ENCODE data around the gene CAGE1.
"Not testable (repeated sequence)": the region's sequence is repeated elsewhere in the genome, so short reads cannot be mapped to it uniquely, and the experiment has no call there.

CAGE1 gene

GRCh38 chr6:7334685-7335084, 54.9 kb downstream of the CAGE1 start:
- no peak for DNase-seq

GRCh38 chr6:7332090-7332745, 57.3 kb downstream of the CAGE1 start:
- no peak for DNase-seq

GRCh38 chr6:7331452-7331851, 58.1 kb downstream of the CAGE1 start:
- DNase-seq = no peak

GRCh38 chr6:7328243-7328642, 61.3 kb downstream of the CAGE1 start:
- no peak for DNase-seq

GRCh38 chr6:7325750-7326149, 63.8 kb downstream of the CAGE1 start:
- DNase-seq = no peak

- no peak for DNase-seq
Measured at GRCh38 chr6:7324520-7324919, 65.0 kb downstream of the CAGE1 start.

- DNase-seq = no peak
Measured at GRCh38 chr6:7323074-7323473, 66.5 kb downstream of the CAGE1 start.

GRCh38 chr6:7321866-7322265, 67.7 kb downstream of the CAGE1 start:
- DNase-seq = not testable (repeated sequence)

GRCh38 chr6:7319406-7319805, 70.1 kb downstream of the CAGE1 start:
- DNase-seq = not testable (repeated sequence)

- no peak for DNase-seq
Measured at GRCh38 chr6:7317538-7317937, 72.0 kb downstream of the CAGE1 start.

GRCh38 chr6:7316658-7317533, 72.6 kb downstream of the CAGE1 start:
- no peak for DNase-seq

- DNase-seq = no peak
Measured at GRCh38 chr6:7315948-7316365, 73.6 kb downstream of the CAGE1 start.

- not testable (repeated sequence) for DNase-seq
Measured at GRCh38 chr6:7315087-7315947, 74.2 kb downstream of the CAGE1 start.

- DNase-seq = no peak
Measured at GRCh38 chr6:7314414-7314813, 75.1 kb downstream of the CAGE1 start.

GRCh38 chr6:7313505-7314165, 75.9 kb downstream of the CAGE1 start:
- no peak for DNase-seq

GRCh38 chr6:7312616-7313504, 76.7 kb downstream of the CAGE1 start, which contains the start of gene SSR1:
TSS of gene SSR1 (minus strand) at chr6:7313199. CDS start at chr6:7313120, 79 bp downstream.
- DNase-seq = peak; percentile 81

- DNase-seq = no peak
Measured at GRCh38 chr6:7311917-7312615, 77.5 kb downstream of the CAGE1 start.

GRCh38 chr6:7311176-7311575, 78.4 kb downstream of the CAGE1 start:
- DNase-seq = no peak

GRCh38 chr6:7309050-7309449, 80.5 kb downstream of the CAGE1 start:
- DNase-seq = no peak

- no peak for DNase-seq
Measured at GRCh38 chr6:7307533-7307932, 82.0 kb downstream of the CAGE1 start.

GRCh38 chr6:7304821-7305220, 84.7 kb downstream of the CAGE1 start:
- DNase-seq = no peak
